Caco-2 (cell line): ENCODE data around the gene CLPX. TPM values are rescaled to one million over a fixed set of nuclear protein-coding genes. Genes with fewer than 3 reads are reported as not detected.
A peak's percentile ranks its signal among the peaks of the same experiment; 100 is the strongest.
"Not testable (repeated sequence)": the region's sequence is repeated elsewhere in the genome, so short reads cannot be mapped to it uniquely, and the experiment has no call there.

Experiments
- BruUV-seq: library from RNA; stranded (reverse); fragments of 400-500 nt; replicated peaks from 2 replicates; lab custom pipeline; 2021; lab: Mats Ljungman, UMichigan
- CTCF ChIA-PET: fragments of 300-600 bp; sonication (Branson Sonifier 250); formaldehyde crosslinking; loops from one replicate; lab custom pipeline; 2022; ENCODE audit warnings: antibody characterized with exemption; lab: Charles Lee
- POLR2A ChIA-PET: fragments of 300-600 bp; sonication (Branson Sonifier 250); formaldehyde crosslinking; loops from one replicate; lab custom pipeline; 2022; ENCODE audit warnings: antibody characterized with exemption; lab: Charles Lee
- DNase-seq, 2 experiments: peaks; one replicate each; pipeline versions ENCODE4 v3.0.0 to v3.0.0-alpha.2; 2020 to 2022
- H3K27me3 ChIP-seq: replicated peaks from 2 replicates; pipeline ENCODE4 v1.6.0; 2011; ENCODE audit warnings: low read length; ENCODE audit not compliant: control insufficient read depth, insufficient read depth
- H3K36me3 ChIP-seq: 2 replicates; pipeline ENCODE4 v1.5.1; 2011; ENCODE audit warnings: low read length; ENCODE audit not compliant: control insufficient read depth, insufficient read depth
- H3K4me1 ChIP-seq: fragments of 250-450 bp; sonication (Bioruptor Pico); 2 replicates; pipeline ENCODE4 v1.5.1; 2020; ENCODE audit warnings: mild to moderate bottlenecking
- H3K4me3 ChIP-seq: 2 replicates; pipeline ENCODE4 v1.5.1; 2011; ENCODE audit warnings: low read depth, mild to moderate bottlenecking, control low read depth, low read length
- H3K9me3 ChIP-seq: fragments of 250-450 bp; sonication (Bioruptor Pico); 2 replicates; pipeline ENCODE4 v1.5.1; 2020; ENCODE audit warnings: mild to moderate bottlenecking, moderate library complexity
- H3K27ac Mint-ChIP-seq: one replicate; pipeline ENCODE4 v1.8.0; 2022; ENCODE audit warnings: mixed read lengths; ENCODE audit not compliant: unreplicated experiment
- H3K27me3 Mint-ChIP-seq: one replicate; pipeline ENCODE4 v1.8.0; 2022; ENCODE audit warnings: mixed read lengths; ENCODE audit not compliant: insufficient read depth, unreplicated experiment
- H3K36me3 Mint-ChIP-seq: one replicate; pipeline ENCODE4 v1.8.0; 2022; ENCODE audit warnings: mild to moderate bottlenecking, mixed read lengths; ENCODE audit not compliant: insufficient read depth, unreplicated experiment
- H3K4me1 Mint-ChIP-seq: one replicate; pipeline ENCODE4 v1.8.0; 2022; ENCODE audit warnings: low read depth, mixed read lengths; ENCODE audit not compliant: unreplicated experiment
- H3K4me3 Mint-ChIP-seq: one replicate; pipeline ENCODE4 v1.8.0; 2022; ENCODE audit warnings: mild to moderate bottlenecking, moderate library complexity, mixed read lengths; ENCODE audit not compliant: unreplicated experiment
- H3K9me3 Mint-ChIP-seq: one replicate; pipeline ENCODE4 v1.8.0; 2022; ENCODE audit warnings: mixed read lengths; ENCODE audit not compliant: unreplicated experiment
- intact Hi-C: fragments of 100-400 bp; cut with micrococcal nuclease; formaldehyde crosslinking; loops from one replicate; pipeline ENCODE4 v1.10.0; 2022; ENCODE audit not compliant: unreplicated experiment
- total RNA-seq: library from RNA; stranded (reverse); gene quantifications from 2 replicates; pipeline ENCODE4 v1.2.3, GENCODE V29; 2022
- TF ChIP-seq, protein P1 (sequence below), 2 experiments: fragments of 200-600 bp in 1 of 2; IDR thresholded peaks; 1 replicate in 1 of 2; 2 replicates in 1 of 2; pipeline versions ENCODE4 v1.5.1 to v1.8.0; 2011 to 2022; ENCODE audit warnings: antibody characterized with exemption in 1 of 2, control low read depth in 1 of 2, inconsistent platforms in 1 of 2, low read depth in 1 of 2, low read length in 1 of 2, mild to moderate bottlenecking in 1 of 2, moderate library complexity in 1 of 2; ENCODE audit not compliant: insufficient read depth in 1 of 2, severe bottlenecking in 1 of 2, unreplicated experiment in 1 of 2

CLPX gene
- total RNA-seq, 1 experiment from 2014 or later: 59.4 TPM

DNA sequence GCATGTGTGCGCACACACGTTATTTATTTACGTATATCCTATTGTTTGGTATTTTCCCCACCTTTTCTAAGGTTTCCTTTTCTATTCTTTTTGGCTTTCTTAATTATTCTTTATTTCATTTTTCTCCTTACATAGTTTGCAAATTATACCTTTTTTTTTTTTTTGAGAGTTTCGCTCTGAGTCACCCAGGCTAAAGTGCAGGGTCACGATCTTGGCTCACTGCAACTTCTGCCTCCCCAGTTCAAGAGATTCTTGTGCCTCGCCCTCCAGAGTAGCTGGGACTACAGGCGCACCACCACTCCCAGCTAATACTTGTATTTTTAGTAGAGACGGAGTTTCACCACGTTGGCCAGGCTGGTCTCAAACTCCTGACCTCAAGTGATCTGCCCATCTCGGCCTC, 46.2 kb upstream of the CLPX start:
- Mint-ChIP-seq H3K4me1 (peaks cover 7% of the 10 kb centered on the region), H3K4me3 (no peak overlapping the region), H3K27ac (no peak overlapping the region), H3K36me3 (no peaks in the 10 kb centered on the region), H3K9me3 (no peaks in the 10 kb centered on the region), H3K27me3 (no peaks in the 10 kb centered on the region)
- no TSS peak for BruUV-seq
- DNase-seq: no peak
- Histone ChIP-seq H3K27me3 (no peaks in the 10 kb centered on the region), H3K4me1 (peaks cover 13% of the 10 kb centered on the region), H3K36me3 (no peaks in the 10 kb centered on the region), H3K9me3 (no peaks in the 10 kb centered on the region), H3K4me3 (no peak overlapping the region)
- TF ChIP-seq, protein P1, sequence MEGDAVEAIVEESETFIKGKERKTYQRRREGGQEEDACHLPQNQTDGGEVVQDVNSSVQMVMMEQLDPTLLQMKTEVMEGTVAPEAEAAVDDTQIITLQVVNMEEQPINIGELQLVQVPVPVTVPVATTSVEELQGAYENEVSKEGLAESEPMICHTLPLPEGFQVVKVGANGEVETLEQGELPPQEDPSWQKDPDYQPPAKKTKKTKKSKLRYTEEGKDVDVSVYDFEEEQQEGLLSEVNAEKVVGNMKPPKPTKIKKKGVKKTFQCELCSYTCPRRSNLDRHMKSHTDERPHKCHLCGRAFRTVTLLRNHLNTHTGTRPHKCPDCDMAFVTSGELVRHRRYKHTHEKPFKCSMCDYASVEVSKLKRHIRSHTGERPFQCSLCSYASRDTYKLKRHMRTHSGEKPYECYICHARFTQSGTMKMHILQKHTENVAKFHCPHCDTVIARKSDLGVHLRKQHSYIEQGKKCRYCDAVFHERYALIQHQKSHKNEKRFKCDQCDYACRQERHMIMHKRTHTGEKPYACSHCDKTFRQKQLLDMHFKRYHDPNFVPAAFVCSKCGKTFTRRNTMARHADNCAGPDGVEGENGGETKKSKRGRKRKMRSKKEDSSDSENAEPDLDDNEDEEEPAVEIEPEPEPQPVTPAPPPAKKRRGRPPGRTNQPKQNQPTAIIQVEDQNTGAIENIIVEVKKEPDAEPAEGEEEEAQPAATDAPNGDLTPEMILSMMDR (IDR thresholded peaks at IDR 0.05; ENCODE audit: insufficient read depth in 1 of 2, low read depth in 1 of 2, low read length in 1 of 2, severe bottlenecking in 1 of 2, unreplicated experiment in 1 of 2): no peak
- POLR2A ChIA-PET: no interaction called here
- intact Hi-C loops: no loop called here
- CTCF ChIA-PET: no interaction called here

DNA sequence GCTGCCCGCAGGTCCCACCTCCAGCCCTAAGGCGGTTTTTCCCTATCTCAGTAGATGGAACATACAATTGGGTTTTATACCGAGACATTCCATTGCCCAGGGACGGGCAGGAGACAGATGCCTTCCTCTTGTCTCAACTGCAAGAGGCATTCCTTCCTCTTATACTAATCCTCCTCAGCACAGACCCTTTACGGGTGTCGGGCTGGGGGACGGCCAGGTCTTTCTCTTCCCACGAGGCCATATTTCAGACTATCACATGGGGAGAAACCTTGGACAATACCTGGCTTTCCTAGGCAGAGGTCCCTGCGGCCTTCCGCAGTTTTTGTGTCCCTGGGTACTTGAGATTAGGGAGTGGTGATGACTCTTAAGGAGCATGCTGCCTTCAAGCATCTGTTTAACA, 41.8 kb upstream of the CLPX start:
- H3K36me3 ChIP-seq, intact Hi-C loops, H3K9me3 ChIP-seq, POLR2A ChIA-PET, H3K27me3 ChIP-seq, H3K9me3 Mint-ChIP-seq, H3K4me3 ChIP-seq, H3K27me3 Mint-ChIP-seq, CTCF ChIA-PET, H3K4me3 Mint-ChIP-seq, H3K36me3 Mint-ChIP-seq: not testable (repeated sequence)
- peak in 1 of 2 experiments; percentile 31 for DNase-seq
- peaks cover 15% of the 10 kb centered on the region for H3K4me1 Mint-ChIP-seq
- peaks cover 35% of the 10 kb centered on the region for H3K4me1 ChIP-seq
- H3K27ac Mint-ChIP-seq: peak overlapping the region; percentile 91
- TSS peak; percentile 99 for BruUV-seq

DNA sequence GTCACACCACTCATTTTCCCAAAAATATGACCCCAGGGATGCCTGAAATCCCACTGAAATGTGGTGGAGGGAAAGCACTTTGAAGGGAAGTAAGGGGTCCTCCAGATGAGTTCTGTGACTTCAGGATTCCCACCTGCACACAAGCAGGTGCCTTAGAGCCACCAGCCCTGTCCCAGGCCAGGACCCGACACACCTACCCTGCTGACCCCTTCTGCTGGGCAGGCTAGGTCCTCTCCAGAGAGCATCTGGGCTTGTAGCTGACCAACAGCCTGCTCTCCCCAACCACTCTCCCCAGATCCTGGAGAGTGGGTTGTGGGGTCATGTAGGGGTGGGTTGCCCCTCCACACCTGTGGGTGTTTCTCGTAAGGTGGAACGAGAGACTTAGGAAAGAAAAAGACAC, 41.1 kb upstream of the CLPX start:
- no peak overlapping the region for H3K4me3 Mint-ChIP-seq
- Histone ChIP-seq H3K9me3 (no peaks in the 10 kb centered on the region), H3K4me3 (no peak overlapping the region), H3K4me1 (peaks cover 36% of the 10 kb centered on the region), H3K36me3 (no peaks in the 10 kb centered on the region; the same call in 1 of the 2 replicates), H3K27me3 (no peaks in the 10 kb centered on the region)
- peaks cover 21% of the 10 kb centered on the region for H3K4me1 Mint-ChIP-seq
- H3K27ac Mint-ChIP-seq: peak overlapping the region; percentile 91
- intact Hi-C loops: no loop called here
- H3K36me3 Mint-ChIP-seq: no peaks in the 10 kb centered on the region
- DNase-seq: no peak
- CTCF ChIA-PET: no interaction called here
- no peaks in the 10 kb centered on the region for H3K27me3 Mint-ChIP-seq
- no peaks in the 10 kb centered on the region for H3K9me3 Mint-ChIP-seq
- TF ChIP-seq, protein P1 (IDR thresholded peaks at IDR 0.05; ENCODE audit: insufficient read depth in 1 of 2, low read depth in 1 of 2, low read length in 1 of 2, severe bottlenecking in 1 of 2, unreplicated experiment in 1 of 2): no peak
- POLR2A ChIA-PET: no interaction called here
- no TSS peak for BruUV-seq

DNA sequence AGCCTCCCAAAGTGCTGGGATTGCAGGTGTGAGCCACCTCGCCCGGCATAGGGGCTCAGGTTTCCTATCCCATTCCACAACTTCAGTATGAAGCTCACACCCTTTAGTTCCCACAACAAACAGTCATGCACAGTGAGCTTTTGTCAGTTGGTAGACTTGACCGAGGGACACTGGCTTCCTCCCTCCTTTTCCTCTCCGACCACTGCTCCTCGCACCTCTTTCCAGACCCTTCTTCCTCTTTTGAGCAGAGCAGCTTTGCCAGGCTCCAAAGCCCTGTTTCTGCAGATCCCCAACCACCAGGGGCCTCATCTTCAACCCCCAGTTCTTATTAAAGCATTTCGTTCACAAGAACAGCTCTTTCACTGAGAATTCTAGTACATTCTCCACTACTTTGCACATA, 38.9 kb upstream of the CLPX start:
- TF ChIP-seq, protein P1 (IDR thresholded peaks at IDR 0.05; ENCODE audit: insufficient read depth in 1 of 2, low read depth in 1 of 2, low read length in 1 of 2, severe bottlenecking in 1 of 2, unreplicated experiment in 1 of 2): no peak
- H3K4me3 Mint-ChIP-seq: no peak overlapping the region
- BruUV-seq: no TSS peak
- H3K4me3 ChIP-seq: no peak overlapping the region
- H3K36me3 Mint-ChIP-seq: no peaks in the 10 kb centered on the region
- DNase-seq: no peak
- H3K27ac Mint-ChIP-seq: peak overlapping the region; percentile 14
- H3K36me3 ChIP-seq: no peaks in the 10 kb centered on the region; the same call in 1 of the 2 replicates
- no peaks in the 10 kb centered on the region for H3K9me3 ChIP-seq
- ChIA-PET POLR2A (interaction anchor here (0.5 kb wide), 1 partner anchor 39 kb away, joined by 3 read pairs; the partner anchor contains the start of gene CLPX), CTCF (no interaction called here)
- H3K27me3 Mint-ChIP-seq: no peaks in the 10 kb centered on the region
- H3K4me1 ChIP-seq: peaks cover 36% of the 10 kb centered on the region
- H3K27me3 ChIP-seq: no peaks in the 10 kb centered on the region
- peaks cover 21% of the 10 kb centered on the region for H3K4me1 Mint-ChIP-seq
- intact Hi-C loops: no loop called here
- no peaks in the 10 kb centered on the region for H3K9me3 Mint-ChIP-seq
